NB4 (cell line): ENCODE data around the gene RMC1.

ENCODE experiments used
- CTCF ChIP-seq: IDR thresholded peaks from one replicate; pipeline ENCODE4 v1.5.1; 2012; ENCODE audit warnings: low read depth, low read length
- MAX ChIP-seq: IDR thresholded peaks from 2 replicates; pipeline ENCODE4 v1.6.1; 2011; ENCODE audit warnings: low read depth, low read length
- POLR2A ChIP-seq: IDR thresholded peaks from 2 replicates; pipeline ENCODE4 v1.6.1; 2011; ENCODE audit warnings: mild to moderate bottlenecking; ENCODE audit not compliant: insufficient read length; ENCODE audit errors: extremely low read depth

GRCh38 chr18:23504720-23505119, 1.4 kb downstream of the RMC1 start:
- TF ChIP-seq CTCF (no peak), POLR2A (no peak), MAX (no peak)
